ENCODE measurements around the gene MX1.

GRCh38 chr21:41410767-41411448 lies 15.1 kb upstream of the MX1 start:
- TF ChIP-seq, protein P1, sequence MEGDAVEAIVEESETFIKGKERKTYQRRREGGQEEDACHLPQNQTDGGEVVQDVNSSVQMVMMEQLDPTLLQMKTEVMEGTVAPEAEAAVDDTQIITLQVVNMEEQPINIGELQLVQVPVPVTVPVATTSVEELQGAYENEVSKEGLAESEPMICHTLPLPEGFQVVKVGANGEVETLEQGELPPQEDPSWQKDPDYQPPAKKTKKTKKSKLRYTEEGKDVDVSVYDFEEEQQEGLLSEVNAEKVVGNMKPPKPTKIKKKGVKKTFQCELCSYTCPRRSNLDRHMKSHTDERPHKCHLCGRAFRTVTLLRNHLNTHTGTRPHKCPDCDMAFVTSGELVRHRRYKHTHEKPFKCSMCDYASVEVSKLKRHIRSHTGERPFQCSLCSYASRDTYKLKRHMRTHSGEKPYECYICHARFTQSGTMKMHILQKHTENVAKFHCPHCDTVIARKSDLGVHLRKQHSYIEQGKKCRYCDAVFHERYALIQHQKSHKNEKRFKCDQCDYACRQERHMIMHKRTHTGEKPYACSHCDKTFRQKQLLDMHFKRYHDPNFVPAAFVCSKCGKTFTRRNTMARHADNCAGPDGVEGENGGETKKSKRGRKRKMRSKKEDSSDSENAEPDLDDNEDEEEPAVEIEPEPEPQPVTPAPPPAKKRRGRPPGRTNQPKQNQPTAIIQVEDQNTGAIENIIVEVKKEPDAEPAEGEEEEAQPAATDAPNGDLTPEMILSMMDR (IDR thresholded peaks at IDR 0.05) = no peak
- no peak for TF ChIP-seq POLR2A (IDR thresholded peaks at IDR 0.05)

Data from adrenal gland (tissue), 5 donors.